PFSK-1 (cell line): Measurements from ENCODE around the gene STK11.

Experiments used
- FOXP2 ChIP-seq: optimal IDR thresholded peaks from 2 replicates; pipeline ENCODE3; 2011; ENCODE audit warnings: borderline replicate concordance, control low read depth, inconsistent platforms; ENCODE audit not compliant: insufficient read depth; ENCODE audit errors: extremely low read length, extremely low read depth
- POLR2AphosphoS5 ChIP-seq: IDR thresholded peaks from 2 replicates; pipeline ENCODE4 v1.6.1; 2012; ENCODE audit warnings: low read depth, mild to moderate bottlenecking, control low read depth, low read length, moderate library complexity
- REST ChIP-seq, 2 experiments: IDR thresholded peaks; 2 replicates each; pipeline versions ENCODE4 v1.6.1 to v1.8.0; 2011 to 2012; ENCODE audit warnings: low read depth in 2 of 2, low read length in 2 of 2, control low read depth in 1 of 2, inconsistent platforms in 1 of 2, mild to moderate bottlenecking in 1 of 2, moderate library complexity in 1 of 2; ENCODE audit not compliant: insufficient read depth in 1 of 2

GRCh38 chr19:1170938-1171754 is 34.4 kb upstream of the STK11 start:
- TF ChIP-seq REST (IDR thresholded peaks at IDR 0.05; ENCODE audit: insufficient read depth in 1 of 2, low read depth in 2 of 2, low read length in 2 of 2) (no peak), POLR2AphosphoS5 (no peak), FOXP2 (no peak)
